Measurements from ENCODE around the gene SFXN3. TPM values are rescaled to one million over a fixed set of nuclear protein-coding genes. Genes with fewer than 3 reads are reported as not detected.

SFXN3 gene
- total RNA-seq, 1 donor from 2014 or later = 5.2 TPM

GRCh38 chr10:101065481-101066145 lies 34.6 kb downstream of the SFXN3 start:
- DNase-seq = no peak
- H3K27ac Mint-ChIP-seq (ENCODE audit: unreplicated experiment) = no peak overlapping the region
- TF ChIP-seq CTCF (IDR thresholded peaks at IDR 0.05; ENCODE audit: partially characterized antibody, unreplicated experiment) = no peak
- peak overlapping the region; percentile 16 for H3K4me3 Mint-ChIP-seq (ENCODE audit: unreplicated experiment)
- peaks cover 1% of the 10 kb centered on the region for H3K9me3 Mint-ChIP-seq (ENCODE audit: unreplicated experiment)
- H3K4me1 Mint-ChIP-seq (ENCODE audit: low read depth, unreplicated experiment) = peaks cover 3% of the 10 kb centered on the region
- peaks cover 14% of the 10 kb centered on the region for H3K27me3 Mint-ChIP-seq (ENCODE audit: unreplicated experiment)
- H3K36me3 Mint-ChIP-seq (ENCODE audit: unreplicated experiment) = no peaks in the 10 kb centered on the region

GRCh38 chr10:101066146-101066895 lies 35.3 kb downstream of the SFXN3 start:
- no peaks in the 10 kb centered on the region for H3K9me3 Mint-ChIP-seq (ENCODE audit: unreplicated experiment)
- H3K27ac Mint-ChIP-seq (ENCODE audit: unreplicated experiment) = no peak overlapping the region
- no peak for TF ChIP-seq CTCF (IDR thresholded peaks at IDR 0.05; ENCODE audit: partially characterized antibody, unreplicated experiment)
- no peaks in the 10 kb centered on the region for H3K36me3 Mint-ChIP-seq (ENCODE audit: unreplicated experiment)
- peak; percentile 64 for DNase-seq
- peak overlapping the region; percentile 38 for H3K4me3 Mint-ChIP-seq (ENCODE audit: unreplicated experiment)
- H3K27me3 Mint-ChIP-seq (ENCODE audit: unreplicated experiment) = peaks cover 14% of the 10 kb centered on the region
- H3K4me1 Mint-ChIP-seq (ENCODE audit: low read depth, unreplicated experiment) = peaks cover 3% of the 10 kb centered on the region

GRCh38 chr10:101066896-101067355 lies 35.9 kb downstream of the SFXN3 start:
- DNase-seq = peak; percentile 29
- Mint-ChIP-seq H3K27ac (ENCODE audit: unreplicated experiment) (no peak overlapping the region), H3K9me3 (ENCODE audit: unreplicated experiment) (no peaks in the 10 kb centered on the region)

GRCh38 chr10:101067356-101068083 lies 36.5 kb downstream of the SFXN3 start:
- peak; percentile 88 for TF ChIP-seq CTCF (IDR thresholded peaks at IDR 0.05; ENCODE audit: partially characterized antibody, unreplicated experiment)
- peaks cover 8% of the 10 kb centered on the region for H3K4me1 Mint-ChIP-seq (ENCODE audit: low read depth, unreplicated experiment)
- no peaks in the 10 kb centered on the region for H3K9me3 Mint-ChIP-seq (ENCODE audit: unreplicated experiment)
- peak overlapping the region; percentile 87 for H3K4me3 Mint-ChIP-seq (ENCODE audit: unreplicated experiment)
- no peaks in the 10 kb centered on the region for H3K36me3 Mint-ChIP-seq (ENCODE audit: unreplicated experiment)
- peaks cover 17% of the 10 kb centered on the region for H3K27me3 Mint-ChIP-seq (ENCODE audit: unreplicated experiment)
- no peak overlapping the region for H3K27ac Mint-ChIP-seq (ENCODE audit: unreplicated experiment)
- peak; percentile 81 for DNase-seq

More at GRCh38 chr10:101066896-101067355, 35.9 kb downstream of the SFXN3 start:
- Mint-ChIP-seq H3K4me3 (ENCODE audit: unreplicated experiment) (peak overlapping the region; percentile 87), H3K4me1 (ENCODE audit: low read depth, unreplicated experiment) (peaks cover 5% of the 10 kb centered on the region), H3K27me3 (ENCODE audit: unreplicated experiment) (peaks cover 15% of the 10 kb centered on the region), H3K36me3 (ENCODE audit: unreplicated experiment) (no peaks in the 10 kb centered on the region)
- TF ChIP-seq CTCF (IDR thresholded peaks at IDR 0.05; ENCODE audit: partially characterized antibody, unreplicated experiment) = no peak

Measured in glutamatergic neuron (in vitro differentiated cells).